Femur (tissue), 1 donor: ENCODE data around the gene PIEZO2.
"Not testable (repeated sequence)": the region's sequence is repeated elsewhere in the genome, so short reads cannot be mapped to it uniquely, and the experiment has no call there.

Experiments used
- DNase-seq: peaks from one replicate; pipeline ENCODE4 v3.0.0-alpha.2; 2017

Gene PIEZO2

DNA sequence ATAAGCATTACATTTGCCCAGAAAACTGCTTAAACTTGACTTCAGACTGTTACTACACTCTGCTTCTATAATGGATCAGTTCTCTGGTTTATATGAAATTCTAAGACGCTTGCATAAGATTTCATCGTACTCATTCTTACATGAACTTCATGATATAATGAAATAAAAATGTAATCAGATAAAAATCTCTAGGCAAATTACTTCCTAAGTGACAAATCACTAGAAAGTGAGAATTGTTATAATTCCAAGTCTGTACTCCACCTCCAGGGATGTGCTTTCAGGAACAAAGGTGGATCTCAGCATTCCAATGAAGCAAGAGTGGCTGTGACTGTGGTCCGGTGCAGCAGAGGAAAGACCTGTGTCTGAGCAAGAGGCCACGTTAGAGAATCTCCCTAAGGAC is 226.2 kb downstream of the PIEZO2 start:
- DNase-seq, result no peak

DNA sequence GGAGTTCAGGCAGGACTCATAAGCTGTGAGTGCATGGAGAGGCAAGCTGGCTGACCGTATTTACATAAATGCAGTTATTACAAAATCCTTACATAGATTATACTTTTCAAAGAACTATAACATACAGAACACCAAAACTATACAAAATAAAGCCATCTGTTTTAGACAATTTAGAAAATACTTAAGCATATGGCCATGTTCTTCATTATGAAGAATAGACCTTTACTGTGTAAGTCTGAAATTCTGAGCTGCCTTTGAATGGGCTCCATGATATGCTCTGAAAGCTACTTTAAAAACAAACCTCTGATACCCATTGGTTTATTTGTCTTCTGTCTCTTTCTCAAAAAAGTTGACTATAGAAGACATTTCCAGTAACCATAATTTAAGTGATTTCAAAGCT is 226.7 kb downstream of the PIEZO2 start:
- DNase-seq, result not testable (repeated sequence)

DNA sequence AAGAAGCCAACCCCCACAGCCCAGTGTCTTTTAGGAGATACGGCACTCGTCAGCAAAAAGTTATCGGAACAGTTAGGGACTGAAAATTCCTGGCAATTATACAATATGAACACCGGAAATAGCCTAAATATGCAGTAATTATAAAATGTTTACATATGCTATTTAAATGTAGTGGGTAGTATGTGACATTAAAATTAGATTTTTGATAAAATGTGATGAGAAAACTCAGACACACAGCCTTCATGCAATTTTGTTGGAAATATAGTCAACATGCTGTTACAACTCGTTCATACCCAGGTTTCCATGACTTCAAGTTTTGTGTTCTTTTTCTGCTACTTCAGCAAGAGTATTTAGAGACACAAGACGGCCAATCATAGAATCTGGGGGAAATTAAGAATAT is 229.1 kb downstream of the PIEZO2 start:
- not testable (repeated sequence) for DNase-seq

DNA sequence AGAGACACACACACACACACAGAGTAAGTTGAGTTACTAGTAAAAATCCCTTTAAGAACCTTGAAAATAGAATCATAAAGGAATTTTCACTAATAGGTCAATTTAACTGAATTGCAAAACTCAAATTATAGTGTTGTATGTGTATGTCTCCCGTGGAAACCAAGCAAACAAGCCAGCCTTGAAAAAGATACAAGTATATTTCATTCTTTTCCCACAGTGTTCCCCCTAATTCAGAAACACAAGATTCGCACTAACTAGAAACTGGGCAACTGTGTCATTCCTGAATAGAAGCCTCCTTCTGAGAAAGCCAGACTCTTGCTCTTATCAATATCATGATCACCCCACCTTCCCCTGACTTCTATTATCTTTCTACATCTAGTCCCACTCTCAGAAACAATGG is 229.5 kb downstream of the PIEZO2 start:
- no peak for DNase-seq

DNA sequence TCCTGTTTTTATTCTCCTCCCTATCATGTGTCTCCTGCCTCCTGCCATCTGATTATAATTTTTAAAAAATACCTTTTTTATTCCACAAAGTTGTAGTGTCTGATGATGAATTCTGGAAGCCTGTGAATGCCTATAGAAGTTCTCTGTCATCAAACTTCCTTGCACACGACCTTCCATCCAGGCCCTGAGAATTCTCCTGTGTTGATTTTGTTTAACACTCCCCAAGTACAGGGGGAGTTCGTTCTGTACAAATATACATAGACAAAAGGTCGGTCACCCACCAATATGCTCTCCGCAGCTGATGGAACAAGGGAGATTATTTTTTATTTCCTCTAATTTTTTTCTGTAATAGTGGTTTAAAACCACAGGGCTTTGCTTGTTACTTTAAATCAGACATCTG is 232.5 kb downstream of the PIEZO2 start:
- DNase-seq, result no peak

DNA sequence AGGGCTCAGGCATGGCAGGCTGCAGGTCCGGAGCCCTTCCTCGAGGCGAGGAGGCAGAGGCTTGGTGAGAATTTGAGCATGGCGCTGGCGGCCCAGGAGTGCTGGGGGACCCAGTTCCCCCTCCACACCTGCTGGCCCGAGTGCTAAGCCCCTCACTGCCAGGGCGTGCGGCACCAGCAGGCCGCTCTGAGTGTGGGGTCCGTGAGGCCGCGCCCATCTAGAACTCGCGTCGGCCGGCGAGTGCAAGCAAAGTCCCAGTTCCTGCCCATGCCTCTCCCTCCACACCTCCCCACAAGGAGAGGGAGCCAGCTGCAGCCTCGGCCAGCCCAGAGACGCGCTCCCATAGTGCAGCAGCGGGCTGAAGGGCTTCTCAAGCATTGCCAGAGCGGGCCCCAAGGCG is 233.0 kb downstream of the PIEZO2 start:
- no peak for DNase-seq

DNA sequence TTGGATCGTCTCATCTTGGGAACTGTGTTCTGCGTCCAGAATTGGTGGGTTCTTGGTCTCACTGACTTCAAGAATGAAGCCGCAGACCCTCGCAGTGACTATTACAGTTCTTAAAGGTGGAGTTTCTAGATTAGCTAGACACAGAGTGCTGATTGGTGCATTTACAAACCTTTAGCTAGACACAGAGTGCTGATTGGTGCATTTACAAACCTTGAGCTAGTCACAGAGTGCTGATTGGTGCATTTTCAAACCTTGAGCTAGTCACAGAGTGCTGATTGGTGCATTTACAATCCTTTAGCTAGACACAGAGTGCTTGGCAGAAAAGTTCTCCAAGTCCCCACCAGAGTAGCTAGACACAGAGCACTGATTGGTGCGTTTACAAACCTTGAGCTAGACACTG is 233.6 kb downstream of the PIEZO2 start:
- DNase-seq, result not testable (repeated sequence)

DNA sequence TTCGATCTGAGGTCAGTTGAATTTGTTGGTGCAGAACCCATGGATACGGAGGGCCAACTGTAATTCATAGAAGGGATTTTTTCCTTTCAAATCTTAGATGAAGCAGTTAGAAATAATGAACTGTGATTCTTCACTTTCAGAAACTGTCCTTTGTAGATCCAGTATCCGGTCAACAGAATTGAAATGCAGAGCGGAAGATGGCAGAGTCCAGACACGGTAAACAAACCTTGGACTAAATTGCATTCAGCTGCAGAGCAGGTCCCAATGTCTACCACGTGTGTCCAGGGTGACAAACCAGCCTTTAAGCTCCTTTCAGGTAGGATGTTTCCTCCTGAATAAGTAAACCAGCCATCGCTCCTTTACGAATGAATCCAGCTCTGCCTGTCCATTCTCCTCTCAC is 234.8 kb downstream of the PIEZO2 start:
- not testable (repeated sequence) for DNase-seq

DNA sequence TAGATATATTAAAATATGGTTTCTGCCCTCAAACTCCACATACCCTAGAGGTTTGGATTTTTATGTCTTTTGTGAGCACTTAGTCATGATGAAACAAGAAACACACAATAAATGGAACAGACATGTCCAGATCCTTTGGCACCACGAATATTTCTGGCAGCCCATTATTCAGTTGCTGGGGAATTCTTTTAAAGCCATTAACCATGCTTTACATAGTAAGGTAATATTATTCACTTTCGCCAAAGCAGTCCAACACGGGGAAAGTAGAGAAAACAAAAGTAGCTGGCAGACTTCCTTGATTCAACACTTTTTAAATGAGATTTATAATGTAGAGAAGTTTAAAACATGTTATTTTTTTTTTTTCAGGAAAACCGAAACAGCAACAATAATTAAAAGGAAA is 235.4 kb downstream of the PIEZO2 start:
- peak; percentile 47 for DNase-seq

DNA sequence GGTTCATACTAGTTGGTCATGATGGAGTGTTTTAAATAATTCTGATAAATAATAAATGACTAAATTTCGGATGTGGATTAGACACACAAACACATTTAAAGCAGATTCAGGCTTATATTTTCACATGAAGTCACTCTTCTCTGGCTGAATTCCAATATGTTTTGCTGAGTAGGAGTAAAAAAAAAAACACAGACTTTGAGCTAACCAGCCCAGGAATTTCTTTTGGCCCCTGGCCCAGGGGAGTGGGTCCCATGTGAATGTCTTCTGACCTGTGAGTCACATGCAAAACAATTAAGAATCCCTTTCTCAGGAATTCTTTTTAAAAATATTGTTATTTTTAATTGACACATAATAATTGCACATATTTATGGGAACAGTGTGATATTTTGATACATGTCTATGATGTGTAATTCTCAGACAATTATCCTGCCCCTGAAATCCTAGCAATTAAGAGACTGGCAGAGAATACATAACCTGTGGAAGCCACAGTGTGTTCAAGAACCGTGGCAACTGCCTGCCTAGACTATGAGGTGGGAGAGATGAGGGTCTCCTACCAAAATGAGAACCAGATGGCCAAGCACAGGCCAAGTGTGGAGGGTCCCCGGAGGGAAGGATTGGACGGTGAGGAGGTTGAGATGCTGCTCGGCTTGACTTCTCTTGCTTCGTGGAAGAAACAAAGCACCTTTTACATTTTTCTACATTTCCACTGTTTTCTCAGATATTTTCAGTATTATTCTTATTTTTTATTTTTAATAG is 236.4 kb downstream of the PIEZO2 start:
- DNase-seq, result peak; percentile 82

DNA sequence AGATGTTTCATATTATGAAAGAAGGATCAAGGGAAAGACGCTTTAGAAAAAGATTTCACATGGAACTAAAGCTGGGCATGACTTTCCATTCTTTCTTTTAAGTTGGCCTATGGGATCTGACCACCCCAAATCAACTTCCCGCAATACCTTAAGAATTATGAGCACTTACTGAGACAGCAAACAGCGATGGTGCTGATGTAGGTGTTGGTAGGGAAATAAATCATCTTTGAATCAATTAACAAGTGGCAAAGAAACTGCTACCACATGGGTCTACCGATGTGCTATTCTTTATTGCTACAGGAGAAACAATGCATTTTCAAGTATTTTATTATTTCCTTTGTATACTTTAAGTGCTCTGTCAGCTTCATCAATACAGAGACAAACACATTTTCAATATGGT is 239.6 kb downstream of the PIEZO2 start:
- no peak for DNase-seq

DNA sequence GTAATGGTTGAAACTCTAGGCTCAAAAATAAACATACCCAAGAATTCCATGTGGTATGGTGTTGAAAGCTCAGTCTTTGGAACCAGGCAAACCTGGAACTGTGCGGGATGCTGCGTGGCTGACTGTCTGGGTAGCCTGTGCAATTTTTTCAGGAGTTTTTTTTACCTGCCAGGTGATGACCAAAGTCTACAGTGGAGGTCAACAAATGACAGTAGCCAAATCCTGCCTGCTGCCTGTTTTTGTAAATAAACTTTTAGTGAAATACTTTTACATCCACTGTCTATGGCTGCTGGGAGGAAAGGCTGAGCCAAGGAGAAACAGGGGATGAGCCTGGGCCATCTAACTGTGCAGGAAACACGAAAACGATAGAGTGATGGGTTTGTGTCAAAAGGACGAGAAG is 240.6 kb downstream of the PIEZO2 start:
- no peak for DNase-seq

DNA sequence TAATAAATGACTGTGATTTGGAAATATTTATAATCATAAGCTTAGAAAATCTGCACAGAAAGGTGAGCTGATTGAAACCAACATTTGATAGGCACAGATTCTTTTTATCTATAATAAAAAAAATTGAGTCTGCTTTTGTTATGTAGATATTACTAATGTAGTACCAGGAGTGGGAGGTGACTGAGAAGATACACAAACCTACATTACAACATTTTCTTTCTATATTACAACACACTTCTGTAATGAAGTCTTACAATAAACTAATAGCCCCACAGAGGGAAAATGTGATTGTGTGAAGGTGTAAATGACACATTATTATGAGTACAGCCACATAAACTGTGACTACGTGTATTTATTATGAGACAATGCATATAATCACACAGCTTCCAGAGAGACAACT is 241.6 kb downstream of the PIEZO2 start:
- DNase-seq, result no peak

DNA sequence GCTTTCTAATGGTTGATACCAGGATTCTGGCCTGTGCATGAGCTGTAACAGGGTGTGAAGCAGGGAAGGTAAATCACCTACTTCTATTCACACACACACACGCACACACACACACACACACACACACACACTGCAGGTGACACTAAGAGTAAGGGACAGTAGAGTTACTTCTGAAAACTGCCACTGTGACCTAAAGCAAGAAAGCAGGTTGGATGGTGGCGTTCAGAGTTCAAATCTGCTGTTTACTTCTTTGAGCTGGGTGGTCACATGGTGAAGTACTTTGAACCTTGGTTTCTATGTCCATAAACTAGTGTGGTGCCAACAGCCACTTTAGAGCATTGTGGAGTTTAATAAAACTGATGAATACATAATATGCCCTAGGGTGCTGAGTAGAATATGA is 248.0 kb downstream of the PIEZO2 start:
- DNase-seq, result no peak

DNA sequence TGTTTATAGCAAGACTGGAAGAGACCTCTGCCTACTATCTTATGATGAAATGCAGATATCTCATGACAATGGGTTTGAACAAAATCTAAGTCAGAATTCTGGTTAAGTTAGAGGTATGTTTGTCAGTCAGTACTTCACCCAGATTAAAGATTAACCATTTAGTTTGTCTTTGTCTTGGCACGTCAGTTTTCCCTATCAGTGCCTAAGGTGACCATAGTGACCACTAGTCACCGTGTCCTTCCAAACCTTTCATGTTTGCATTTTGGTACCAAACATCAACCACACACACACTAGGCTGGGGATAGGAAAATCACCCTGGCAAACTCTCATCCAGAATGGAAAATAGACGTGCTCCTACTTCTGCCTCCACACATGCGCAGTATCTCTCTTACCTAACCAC is 248.9 kb downstream of the PIEZO2 start:
- DNase-seq, result no peak

DNA sequence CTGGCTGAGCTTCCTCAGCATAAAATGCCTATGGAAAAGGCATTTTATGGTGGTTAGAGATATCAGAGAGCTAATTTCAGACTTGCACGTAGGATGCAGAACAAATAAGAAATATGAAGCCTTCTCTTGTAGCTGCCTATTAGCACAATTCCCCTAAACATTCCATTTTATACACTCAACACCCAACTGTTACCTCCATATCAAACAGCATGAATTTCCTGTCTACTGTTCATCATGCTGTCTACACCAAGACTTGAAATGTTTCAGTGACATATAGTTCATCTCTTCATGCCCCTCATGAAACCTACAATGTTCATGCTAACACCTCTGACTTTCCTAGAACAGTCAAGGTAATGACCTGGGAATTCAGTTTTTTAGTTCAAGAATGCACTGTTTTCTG is 249.9 kb downstream of the PIEZO2 start:
- DNase-seq, result no peak

DNA sequence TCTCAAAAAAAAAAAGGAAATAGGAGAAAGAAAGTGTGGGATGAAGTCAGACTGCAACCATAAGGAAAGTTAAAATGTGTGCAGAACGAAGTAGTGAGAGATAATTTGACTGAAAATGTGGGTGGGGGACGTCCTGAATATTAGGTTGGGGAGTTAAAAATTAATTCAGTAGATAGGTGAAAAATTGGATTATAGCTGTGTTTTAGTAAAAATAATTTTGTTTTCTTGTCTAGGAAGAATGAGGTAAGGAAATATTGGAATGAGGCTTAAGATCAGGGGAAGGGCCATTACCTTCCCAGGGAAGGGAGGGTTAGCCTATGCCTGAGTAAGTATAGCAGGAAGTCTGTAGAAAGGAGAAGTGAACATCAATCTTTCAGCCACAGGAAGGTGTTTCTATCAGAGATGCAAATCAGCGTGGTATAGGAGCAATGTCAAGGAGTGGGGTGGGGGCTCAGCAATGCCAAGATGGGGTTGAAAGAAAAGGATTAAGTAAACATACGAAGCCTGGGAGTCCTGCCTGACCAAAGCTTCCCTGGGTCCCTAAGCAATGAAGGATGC is 250.9 kb downstream of the PIEZO2 start:
- DNase-seq, result no peak

DNA sequence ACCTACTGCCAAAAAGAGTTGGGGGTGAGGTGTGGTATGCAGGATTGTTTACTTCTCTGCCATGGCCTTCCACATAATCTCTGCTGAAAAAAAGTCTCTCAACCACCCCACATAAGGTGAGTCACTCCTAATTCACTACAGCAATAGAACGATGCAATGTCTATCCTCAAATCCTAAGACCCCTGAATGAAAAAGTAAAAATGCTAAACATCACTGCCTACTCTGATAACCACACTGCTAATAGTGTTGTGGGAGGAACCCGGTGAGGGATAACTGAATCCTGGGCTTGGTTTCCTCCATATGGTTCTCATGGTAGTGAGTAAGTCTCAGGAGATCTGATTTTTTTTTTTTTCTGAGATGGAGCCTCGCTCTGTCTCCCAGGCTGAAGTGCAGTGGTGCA is 252.5 kb downstream of the PIEZO2 start:
- DNase-seq, result no peak

DNA sequence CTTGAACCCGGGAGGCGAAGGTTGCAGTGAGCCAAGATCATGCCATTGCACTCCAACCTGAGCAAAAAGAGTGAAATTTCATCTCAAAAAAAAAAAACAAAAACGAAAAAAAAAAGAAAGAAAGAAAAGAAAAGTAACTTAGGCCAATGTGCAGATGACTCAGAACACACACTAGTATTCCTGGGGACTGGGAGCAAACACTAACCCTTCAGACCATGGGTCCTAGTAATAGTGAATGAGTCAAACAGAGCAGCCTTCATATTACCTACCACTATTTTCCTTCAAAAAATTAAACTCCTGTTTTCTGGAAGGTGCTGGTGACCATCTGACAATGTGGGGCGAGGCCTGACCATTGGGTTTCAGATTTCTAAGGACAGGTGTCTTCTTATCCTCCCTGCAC is 253.4 kb downstream of the PIEZO2 start:
- DNase-seq, result no peak

DNA sequence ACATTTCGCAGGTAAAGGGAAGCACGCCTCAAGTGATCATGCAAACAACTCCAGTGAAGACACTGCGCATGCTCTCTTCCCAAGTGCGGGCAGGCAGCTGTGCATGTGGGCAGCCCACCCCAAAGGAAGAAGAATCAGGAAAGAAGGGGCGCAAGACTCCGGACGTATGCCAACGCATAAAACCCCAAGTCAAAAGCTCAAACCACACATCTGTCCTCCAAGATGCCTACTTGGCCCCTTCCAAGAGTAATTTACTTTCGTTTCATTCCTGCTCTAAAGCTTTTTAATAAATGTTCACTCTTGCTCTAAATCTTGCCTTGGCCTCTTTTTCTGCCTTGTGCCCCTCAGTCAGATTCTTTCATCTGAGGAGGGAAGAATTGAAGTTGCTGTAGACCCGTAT is 254.9 kb downstream of the PIEZO2 start:
- DNase-seq, result no peak

DNA sequence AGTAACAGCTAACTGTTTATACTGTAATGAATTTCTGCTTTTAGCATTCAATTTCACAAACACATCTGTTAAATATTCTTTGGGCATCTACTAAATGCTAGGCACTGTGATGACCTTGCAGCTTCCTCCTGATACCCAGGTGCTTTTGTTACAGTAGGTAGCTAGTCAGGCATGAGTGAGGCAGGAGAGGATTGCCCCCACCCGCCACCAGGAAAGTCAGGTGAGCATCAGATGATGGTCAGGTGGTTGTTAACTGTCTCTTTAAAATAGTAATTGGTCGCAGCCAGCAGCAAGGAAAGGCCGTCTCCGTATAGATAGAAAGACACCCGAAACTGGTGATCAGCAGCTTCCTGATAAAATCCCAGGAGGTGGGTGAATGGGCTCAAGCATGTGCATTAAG is 255.6 kb downstream of the PIEZO2 start:
- DNase-seq, result no peak

DNA sequence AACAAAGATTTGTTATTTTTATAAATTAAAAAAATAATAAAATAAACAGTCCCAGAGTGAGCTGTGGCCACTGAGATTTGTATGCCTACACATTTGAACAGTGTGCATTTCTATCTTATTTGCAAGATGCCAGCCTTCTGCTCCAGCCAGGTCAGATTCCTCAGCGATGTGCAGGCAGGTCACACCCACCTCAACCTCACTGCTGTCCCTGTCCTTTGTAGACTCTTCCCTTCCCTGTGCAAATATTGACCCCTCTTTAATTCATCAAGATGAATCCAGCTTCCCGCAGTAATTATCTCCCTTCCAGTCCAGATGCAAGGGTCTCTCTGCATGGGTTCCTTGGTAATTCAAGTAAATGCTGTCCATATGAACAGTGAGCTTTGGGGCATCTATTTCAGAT is 256.2 kb downstream of the PIEZO2 start:
- no peak for DNase-seq

DNA sequence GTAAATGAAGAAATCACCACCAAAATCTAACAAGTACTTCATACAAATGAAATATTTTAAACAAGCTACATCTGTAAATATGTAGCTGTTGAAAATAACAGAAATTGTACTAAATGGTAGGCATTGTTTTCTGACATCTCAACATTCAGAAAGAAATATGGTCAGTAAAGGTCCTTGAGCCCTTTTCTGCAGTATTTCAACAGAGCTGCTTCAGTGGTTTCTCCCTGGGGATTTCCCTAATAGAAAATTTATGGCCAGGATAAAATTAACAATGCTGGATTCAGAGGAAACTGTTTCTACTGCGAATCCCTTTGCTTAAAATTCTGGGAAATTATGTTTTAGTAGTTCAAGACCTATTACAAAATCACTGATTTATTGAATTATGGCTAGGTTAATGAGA is 256.6 kb downstream of the PIEZO2 start:
- DNase-seq, result no peak

DNA sequence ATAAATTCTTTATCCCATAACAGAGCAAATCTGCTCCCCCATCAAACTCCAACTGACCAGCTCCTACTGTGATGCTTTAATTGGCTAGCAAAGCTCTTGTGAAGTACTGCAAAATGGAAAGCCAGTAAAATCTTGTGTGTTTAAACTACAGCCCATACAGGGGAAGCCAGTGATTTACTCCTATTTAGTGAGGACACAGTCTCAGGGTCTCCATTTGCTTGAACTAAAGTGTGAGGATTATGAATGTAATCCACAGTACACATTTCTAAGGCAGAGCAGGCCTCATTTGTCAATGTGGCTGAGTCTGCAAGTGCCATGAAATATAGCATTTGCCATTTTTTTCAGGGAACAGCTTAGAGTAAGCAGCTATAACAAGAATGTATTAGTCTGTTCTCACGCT is 259.3 kb downstream of the PIEZO2 start:
- no peak for DNase-seq

DNA sequence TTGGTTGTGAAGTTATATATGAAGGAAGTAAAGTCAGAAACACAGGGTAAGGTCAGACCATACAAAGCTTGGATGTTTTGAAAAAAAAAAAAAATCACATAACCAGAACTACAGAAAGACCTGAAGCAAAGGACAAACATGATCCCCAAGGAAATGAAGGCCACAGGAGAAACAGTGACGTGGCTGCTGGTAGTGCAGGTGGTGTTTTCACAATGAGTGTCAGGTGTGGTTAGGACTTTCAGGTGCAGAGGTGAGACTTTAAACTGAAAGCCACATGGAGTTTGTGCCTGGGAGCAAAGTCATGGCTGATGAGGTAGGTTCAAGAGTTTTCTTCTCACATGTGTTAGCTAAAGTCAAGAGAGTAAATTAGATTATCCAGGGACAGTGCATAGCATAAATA is 270.7 kb downstream of the PIEZO2 start:
- no peak for DNase-seq
